GM18951 (cell line): ENCODE measurements around the gene BPGM.
"Not testable (repeated sequence)": the region's sequence is repeated elsewhere in the genome, so short reads cannot be mapped to it uniquely, and the experiment has no call there.

Experiments
- POLR2A ChIP-seq: IDR thresholded peaks from 4 replicates; pipeline ENCODE4 v1.6.1; 2011; ENCODE audit warnings: mild to moderate bottlenecking; ENCODE audit not compliant: insufficient read length, insufficient read depth; ENCODE audit errors: extremely low read depth
- in situ Hi-C: fragments of 300-500 bp; cut with MboI; formaldehyde crosslinking; loops from one replicate; pipeline ENCODE4 v1.12.0; 2022; ENCODE audit warnings: low sequenced_read_pairs, mixed read lengths, inconsistent platforms; ENCODE audit not compliant: unreplicated experiment

BPGM gene

GRCh38 chr7:134657526-134657925 is 10.9 kb downstream of the BPGM start:
- no peak for TF ChIP-seq POLR2A
- in situ Hi-C loops: no loop called here

GRCh38 chr7:134660242-134660785 is 13.7 kb downstream of the BPGM start:
- in situ Hi-C loops: no loop called here

GRCh38 chr7:134660961-134661376 is 14.3 kb downstream of the BPGM start:
- in situ Hi-C loops: no loop called here
- no peak for TF ChIP-seq POLR2A

More at GRCh38 chr7:134660242-134660785, 13.7 kb downstream of the BPGM start:
- no peak for TF ChIP-seq POLR2A

GRCh38 chr7:134662166-134662870 is 15.7 kb downstream of the BPGM start:
- in situ Hi-C loops: no loop called here
- no peak for TF ChIP-seq POLR2A

GRCh38 chr7:134662871-134663205 is 16.2 kb downstream of the BPGM start:
- TF ChIP-seq POLR2A: no peak
- in situ Hi-C loops: no loop called here

- in situ Hi-C loops: not testable (repeated sequence)
Measured at GRCh38 chr7:134665045-134665444, 18.4 kb downstream of the BPGM start.

- TF ChIP-seq POLR2A: no peak
- in situ Hi-C loops: no loop called here
Measured at GRCh38 chr7:134667899-134668298, 21.2 kb downstream of the BPGM start.

- in situ Hi-C loops: no loop called here
- TF ChIP-seq POLR2A: no peak
Measured at GRCh38 chr7:134669388-134669787, 22.7 kb downstream of the BPGM start.

GRCh38 chr7:134669845-134670373 is 23.3 kb downstream of the BPGM start:
- no peak for TF ChIP-seq POLR2A
- in situ Hi-C loops: no loop called here

- in situ Hi-C loops: no loop called here
- no peak for TF ChIP-seq POLR2A
Measured at GRCh38 chr7:134671609-134672008, 25.0 kb downstream of the BPGM start.

- TF ChIP-seq POLR2A: no peak
- in situ Hi-C loops: no loop called here
Measured at GRCh38 chr7:134674424-134674823, 27.8 kb downstream of the BPGM start.

GRCh38 chr7:134676743-134677142 is 30.1 kb downstream of the BPGM start:
- no peak for TF ChIP-seq POLR2A
- in situ Hi-C loops: no loop called here

- TF ChIP-seq POLR2A: no peak
- in situ Hi-C loops: no loop called here
Measured at GRCh38 chr7:134678115-134678514, 31.5 kb downstream of the BPGM start.

- in situ Hi-C loops: no loop called here
Measured at GRCh38 chr7:134679006-134679405, 32.4 kb downstream of the BPGM start.

More at GRCh38 chr7:134679006-134679405, 32.4 kb downstream of the BPGM start:
- no peak for TF ChIP-seq POLR2A
